ENCODE measurements around the gene ZIC2. TPM values are rescaled to one million over a fixed set of nuclear protein-coding genes. Genes with fewer than 3 reads are reported as not detected.

The ZIC2 gene
- total RNA-seq, 3 donors from 2014 or later (not counting 1 experiment from before 2014, with no cell fraction given): not detected

GRCh38 chr13:99988529-99989275 lies 7.1 kb downstream of the ZIC2 start:
- Mint-ChIP-seq H3K27me3 (ENCODE audit: low read depth in 2 of 2) (peaks cover 75 to 82% of the 10 kb centered on the region in 2 donors), H3K4me3 (peak overlapping the region; percentile 72), H3K36me3 (peaks cover 10% of the 10 kb centered on the region), H3K9me3 (peaks cover 0 to 2% of the 10 kb centered on the region in 2 donors), H3K4me1 (peaks cover 13 to 21% of the 10 kb centered on the region in 2 donors), H3K27ac (peak overlapping the region in 1 of 2 donors; percentile 16)
- H3K4me3 ChIP-seq (ENCODE audit: low read length): no peak overlapping the region
- intact Hi-C loops (cut with micrococcal nuclease): no loop called here
- ATAC-seq: no peak
- peaks cover 37% of the 10 kb centered on the region for H3K9me3 ChIP-seq (ENCODE audit: control insufficient read depth, insufficient read depth, low read length)
- DNase-seq: peak in 1 of 2 donors; percentile 11
- H3K4me1 ChIP-seq (ENCODE audit: control insufficient read depth, insufficient read depth, low read length): peaks cover 34% of the 10 kb centered on the region
- H3K27ac ChIP-seq (ENCODE audit: low read length): no peak overlapping the region
- WGBS (ENCODE audit: insufficient coverage): 8% methylated on average over 37 of the region's 43 CpGs
- TF ChIP-seq, protein P1, sequence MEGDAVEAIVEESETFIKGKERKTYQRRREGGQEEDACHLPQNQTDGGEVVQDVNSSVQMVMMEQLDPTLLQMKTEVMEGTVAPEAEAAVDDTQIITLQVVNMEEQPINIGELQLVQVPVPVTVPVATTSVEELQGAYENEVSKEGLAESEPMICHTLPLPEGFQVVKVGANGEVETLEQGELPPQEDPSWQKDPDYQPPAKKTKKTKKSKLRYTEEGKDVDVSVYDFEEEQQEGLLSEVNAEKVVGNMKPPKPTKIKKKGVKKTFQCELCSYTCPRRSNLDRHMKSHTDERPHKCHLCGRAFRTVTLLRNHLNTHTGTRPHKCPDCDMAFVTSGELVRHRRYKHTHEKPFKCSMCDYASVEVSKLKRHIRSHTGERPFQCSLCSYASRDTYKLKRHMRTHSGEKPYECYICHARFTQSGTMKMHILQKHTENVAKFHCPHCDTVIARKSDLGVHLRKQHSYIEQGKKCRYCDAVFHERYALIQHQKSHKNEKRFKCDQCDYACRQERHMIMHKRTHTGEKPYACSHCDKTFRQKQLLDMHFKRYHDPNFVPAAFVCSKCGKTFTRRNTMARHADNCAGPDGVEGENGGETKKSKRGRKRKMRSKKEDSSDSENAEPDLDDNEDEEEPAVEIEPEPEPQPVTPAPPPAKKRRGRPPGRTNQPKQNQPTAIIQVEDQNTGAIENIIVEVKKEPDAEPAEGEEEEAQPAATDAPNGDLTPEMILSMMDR (IDR thresholded peaks at IDR 0.05): no peak
- no peaks in the 10 kb centered on the region for H3K36me3 ChIP-seq (ENCODE audit: control insufficient read depth, insufficient read depth, low read length)
- peaks cover 98% of the 10 kb centered on the region for H3K27me3 ChIP-seq (ENCODE audit: control insufficient read depth, insufficient read depth, low read length)

- peaks cover 97% of the 10 kb centered on the region for H3K27me3 ChIP-seq (ENCODE audit: control insufficient read depth, insufficient read depth, low read length)
- TF ChIP-seq, protein P1 (IDR thresholded peaks at IDR 0.05): no peak
- peak overlapping the region; percentile 72 for H3K4me3 Mint-ChIP-seq
- H3K27ac ChIP-seq (ENCODE audit: low read length): no peak overlapping the region
- intact Hi-C loops (cut with micrococcal nuclease): no loop called here
- peak in 2 of 3 donors; percentile 10 to 32 for ATAC-seq
- peak in 1 of 2 donors; percentile 34 for DNase-seq
- peaks cover 10% of the 10 kb centered on the region for H3K36me3 Mint-ChIP-seq
- H3K4me1 Mint-ChIP-seq: peaks cover 13 to 21% of the 10 kb centered on the region in 2 donors
- peaks cover 34% of the 10 kb centered on the region for H3K4me1 ChIP-seq (ENCODE audit: control insufficient read depth, insufficient read depth, low read length)
- 5% methylated on average over 35 of the region's 42 CpGs for WGBS (ENCODE audit: insufficient coverage)
- peaks cover 0 to 2% of the 10 kb centered on the region in 2 donors for H3K9me3 Mint-ChIP-seq
- no peak overlapping the region for H3K4me3 ChIP-seq (ENCODE audit: low read length)
- H3K27ac Mint-ChIP-seq: peak overlapping the region in 1 of 2 donors; percentile 16
- H3K9me3 ChIP-seq (ENCODE audit: control insufficient read depth, insufficient read depth, low read length): peaks cover 29% of the 10 kb centered on the region
- H3K27me3 Mint-ChIP-seq (ENCODE audit: low read depth in 2 of 2): peaks cover 76 to 82% of the 10 kb centered on the region in 2 donors
- H3K36me3 ChIP-seq (ENCODE audit: control insufficient read depth, insufficient read depth, low read length): no peaks in the 10 kb centered on the region
Measured at GRCh38 chr13:99989276-99990125, 7.9 kb downstream of the ZIC2 start.

GRCh38 chr13:99990126-99990977 lies 8.8 kb downstream of the ZIC2 start:
- intact Hi-C loops (cut with micrococcal nuclease): no loop called here
- no peak overlapping the region for H3K4me3 ChIP-seq (ENCODE audit: low read length)
- Mint-ChIP-seq H3K27ac (no peak overlapping the region), H3K4me3 (peak overlapping the region; percentile 31), H3K36me3 (peaks cover 17% of the 10 kb centered on the region), H3K9me3 (peaks cover 2 to 6% of the 10 kb centered on the region in 2 donors), H3K4me1 (peaks cover 13 to 22% of the 10 kb centered on the region in 2 donors), H3K27me3 (ENCODE audit: low read depth in 2 of 2) (peaks cover 83 to 89% of the 10 kb centered on the region in 2 donors)
- peaks cover 26% of the 10 kb centered on the region for H3K4me1 ChIP-seq (ENCODE audit: control insufficient read depth, insufficient read depth, low read length)
- 10% methylated on average over 42 of the region's 42 CpGs for WGBS (ENCODE audit: insufficient coverage)
- ATAC-seq (peak in 1 of 3 donors; percentile 10), DNase-seq (peak in 1 of 2 donors; percentile 31)
- H3K27ac ChIP-seq (ENCODE audit: low read length): no peak overlapping the region
- H3K36me3 ChIP-seq (ENCODE audit: control insufficient read depth, insufficient read depth, low read length): no peaks in the 10 kb centered on the region
- peaks cover 98% of the 10 kb centered on the region for H3K27me3 ChIP-seq (ENCODE audit: control insufficient read depth, insufficient read depth, low read length)
- TF ChIP-seq, protein P1 (IDR thresholded peaks at IDR 0.05): no peak
- peaks cover 25% of the 10 kb centered on the region for H3K9me3 ChIP-seq (ENCODE audit: control insufficient read depth, insufficient read depth, low read length)

All from natural killer cell (primary cell).